NCI-H146 (cell line): ENCODE data around the gene ZBTB12.

Source experiments
- DNase-seq: peaks from one replicate; lab custom pipeline; 2025; lab: John Stamatoyannopoulos, UW

The ZBTB12 gene

DNA sequence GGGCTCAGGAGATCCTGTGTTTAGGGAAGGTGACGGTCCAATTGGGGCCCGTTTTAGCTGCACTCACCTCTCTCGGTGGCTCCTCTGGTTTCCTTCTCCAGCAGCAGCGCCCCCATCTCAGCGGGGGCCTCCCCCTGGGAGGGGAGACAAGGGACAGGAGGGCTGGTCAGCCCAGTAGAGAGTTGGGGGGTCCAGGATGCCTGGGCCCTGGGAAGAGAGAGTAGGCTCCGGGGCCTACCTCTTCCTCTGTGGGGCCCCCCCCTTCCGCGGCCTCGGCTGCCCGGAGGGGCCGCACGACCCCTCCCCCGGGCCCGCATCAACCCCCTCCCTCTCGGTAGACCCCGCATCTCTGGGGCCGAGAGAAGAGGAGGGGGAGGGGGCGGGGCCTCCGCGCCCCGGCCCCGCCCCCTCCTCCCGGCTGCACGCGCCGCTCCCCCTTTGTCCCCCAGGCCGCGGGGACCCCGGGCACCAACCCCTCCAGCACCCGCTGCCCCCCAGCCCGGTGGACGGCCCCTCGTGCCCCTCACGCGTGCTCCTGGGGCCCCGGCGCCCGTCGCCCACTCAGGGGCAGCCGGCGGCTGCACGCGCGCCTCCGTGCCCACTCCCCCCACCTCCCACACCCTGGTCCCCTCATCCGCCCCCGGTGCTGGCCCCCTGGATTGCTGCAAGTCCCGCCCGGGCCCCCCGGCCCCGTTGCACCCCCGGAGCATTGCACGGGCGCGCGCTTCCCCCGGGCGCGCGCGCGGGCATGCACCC is 4.9 kb downstream of the ZBTB12 start:
- DNase-seq = no peak

DNA sequence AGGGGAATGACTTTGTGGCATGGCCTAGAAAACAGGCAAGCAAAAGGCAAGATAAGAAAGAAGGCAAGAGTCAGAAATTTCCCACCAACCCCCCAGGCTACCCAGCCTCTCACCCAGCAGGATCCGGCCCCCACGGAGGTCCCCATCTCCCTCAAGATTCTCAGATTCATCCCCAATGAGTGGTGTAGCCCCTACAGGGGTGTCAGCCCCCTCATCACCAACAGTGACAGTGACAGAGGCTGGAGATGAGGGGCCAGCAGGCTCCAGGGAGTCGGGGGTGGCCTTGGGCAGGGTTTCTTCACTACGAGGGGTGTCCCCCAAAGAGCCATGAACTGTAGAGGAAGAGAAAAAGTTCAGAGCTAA is 5.4 kb downstream of the ZBTB12 start:
- no peak for DNase-seq

DNA sequence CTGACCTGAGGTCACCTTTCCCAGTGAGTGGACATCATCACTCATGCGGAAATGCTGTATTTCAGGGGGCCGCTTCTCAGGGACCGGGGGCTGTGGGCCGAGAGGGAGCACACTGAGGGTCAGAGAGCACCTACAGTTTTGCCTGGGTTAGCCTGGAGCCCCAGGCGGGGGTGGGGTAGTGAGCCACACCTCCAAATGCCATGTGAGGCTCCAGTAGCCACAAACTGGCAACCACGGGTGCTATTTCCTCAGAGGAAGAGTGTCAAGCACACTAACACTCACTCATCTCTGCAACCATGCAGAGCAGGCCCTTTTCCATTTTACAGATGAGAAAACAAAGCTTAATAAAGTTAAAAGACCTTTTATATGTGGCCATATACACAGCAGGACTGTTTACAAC is 9.1 kb downstream of the ZBTB12 start:
- no peak for DNase-seq

DNA sequence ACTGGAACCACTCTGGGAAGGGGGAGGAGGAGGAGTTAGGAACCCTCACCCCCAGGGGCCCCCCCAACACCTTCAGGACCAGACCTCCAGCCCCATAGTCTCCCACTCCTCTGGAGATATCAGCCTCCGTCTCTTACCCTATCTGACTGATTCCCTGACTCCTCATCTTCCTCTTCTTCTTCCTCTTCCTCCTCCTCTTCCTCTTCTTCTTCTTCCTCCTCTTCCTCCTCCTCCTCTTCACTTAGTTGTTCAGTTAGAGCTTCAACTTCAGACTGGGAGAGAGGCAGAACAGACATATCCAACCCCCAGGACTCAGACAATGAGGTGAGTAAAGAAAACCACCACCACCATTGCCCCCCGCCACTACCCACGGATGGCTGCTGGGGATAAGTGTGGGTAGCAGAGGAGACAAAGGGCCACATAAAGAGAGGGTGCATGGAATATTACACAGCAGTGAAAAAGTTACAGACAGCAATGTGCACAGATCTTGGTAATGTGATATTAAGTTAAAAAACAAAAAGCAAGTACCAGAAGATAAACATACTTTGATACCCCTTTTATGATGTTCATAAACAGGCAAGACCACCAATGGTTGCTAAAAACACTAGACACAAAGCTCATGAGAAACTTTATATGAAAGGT is 12.4 kb downstream of the ZBTB12 start:
- DNase-seq = no peak

DNA sequence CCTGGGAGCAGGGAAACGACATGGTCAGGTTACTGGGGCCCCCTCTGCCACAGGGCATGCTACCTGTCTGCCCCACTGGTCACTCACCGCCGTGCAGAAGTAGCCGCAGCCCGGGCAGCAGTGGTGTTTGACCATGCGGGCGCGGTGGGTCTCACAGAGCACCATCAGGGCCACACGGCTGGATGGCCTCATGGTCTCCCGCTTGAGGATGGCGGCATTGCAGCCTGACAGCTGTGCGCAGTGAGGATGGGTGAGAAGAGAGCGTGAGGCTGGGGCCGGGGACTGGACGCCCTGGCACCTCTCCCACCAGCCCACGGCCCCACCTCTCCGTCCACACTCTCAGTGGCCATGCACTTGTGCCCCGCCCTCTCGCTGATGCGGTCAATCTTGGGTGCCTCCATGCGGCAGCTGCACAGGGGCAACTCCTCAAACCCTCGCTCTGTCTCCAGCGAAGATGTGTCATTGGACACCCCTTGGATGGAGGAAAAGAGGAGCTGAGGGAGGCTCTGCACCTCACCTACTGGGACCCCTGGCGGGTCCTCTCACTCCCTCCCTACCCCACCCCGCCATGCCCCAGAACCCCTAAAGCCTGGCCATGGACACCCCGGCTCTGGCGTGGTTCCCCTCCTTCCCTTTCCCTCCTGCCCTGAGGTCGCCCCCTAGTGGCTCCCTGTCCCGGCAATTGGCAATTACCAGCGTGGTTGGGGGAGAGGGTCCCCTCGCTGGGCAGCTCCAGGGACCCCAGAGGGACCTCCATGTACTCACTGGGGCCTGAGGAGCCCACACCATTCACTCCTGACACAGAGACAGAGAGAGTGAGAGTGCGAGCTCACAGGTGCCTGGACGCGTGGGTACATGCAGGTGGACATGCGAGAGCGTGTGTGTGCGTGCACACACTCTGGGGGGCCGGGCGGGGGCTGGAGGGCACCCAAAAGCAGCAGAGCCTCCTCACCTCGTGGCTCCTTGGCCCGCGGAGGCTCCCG is 13.3 kb downstream of the ZBTB12 start:
- DNase-seq = no peak

DNA sequence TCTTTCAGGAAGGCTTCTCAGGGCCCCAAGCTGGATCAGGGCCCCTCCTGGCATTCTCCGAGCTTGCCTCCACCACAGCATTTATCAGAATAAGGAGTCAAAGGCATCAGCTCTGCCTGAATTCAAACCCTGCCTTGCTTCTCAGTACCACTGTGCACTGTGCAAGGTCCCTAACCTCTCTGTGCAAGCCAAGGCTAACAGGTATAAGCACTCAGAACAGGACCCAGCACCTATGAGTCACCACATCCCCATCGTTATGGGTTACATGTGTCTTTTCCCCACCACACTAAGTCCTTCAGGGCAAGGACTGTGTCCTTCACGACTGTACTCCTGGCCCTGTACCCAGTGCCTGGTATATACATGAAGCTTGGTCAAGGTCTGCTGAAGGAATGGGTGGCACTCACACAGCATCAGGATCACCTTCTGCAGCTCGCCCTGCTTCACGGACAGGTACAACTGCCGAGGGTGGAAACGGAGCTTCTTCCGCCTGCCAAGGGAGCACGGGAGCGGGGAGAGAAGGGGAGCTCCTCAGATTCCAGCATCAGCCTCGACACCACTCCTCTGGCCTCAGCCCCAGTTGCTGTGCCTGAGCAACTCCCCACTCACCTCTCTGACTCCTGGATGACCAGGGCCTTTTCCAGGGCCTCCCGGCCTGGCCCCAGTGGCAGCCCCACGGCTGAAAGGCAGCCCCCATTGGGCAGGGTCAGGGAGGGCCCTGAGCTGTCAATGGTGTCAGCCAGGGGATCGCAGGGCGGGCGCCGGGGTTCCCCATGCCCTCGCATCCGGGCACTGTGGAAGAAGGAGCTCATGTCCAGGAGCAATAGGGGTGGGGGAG is 14.5 kb downstream of the ZBTB12 start:
- no peak for DNase-seq

DNA sequence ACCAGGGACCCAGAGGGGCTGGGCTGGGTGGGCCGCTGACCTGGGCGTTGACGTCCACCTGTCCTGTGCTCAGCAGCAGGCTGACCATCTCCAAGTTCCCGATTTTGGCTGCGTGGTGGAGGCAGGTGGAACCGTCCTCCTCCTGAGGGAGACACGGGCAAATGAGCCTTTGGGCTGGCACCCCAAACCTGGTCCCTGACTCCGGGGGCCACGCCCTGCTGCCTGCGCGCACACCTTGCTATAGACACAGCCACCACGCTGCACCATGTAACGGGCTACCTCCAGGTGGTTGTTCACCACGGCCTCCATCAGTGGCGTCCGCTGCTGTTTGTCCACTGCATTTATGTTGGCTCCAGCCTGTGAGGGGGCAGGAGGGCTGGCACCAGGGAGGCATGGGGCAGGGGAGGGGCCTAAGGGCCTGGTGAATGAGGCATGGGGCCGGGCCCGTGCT is 15.3 kb downstream of the ZBTB12 start:
- DNase-seq = no peak

DNA sequence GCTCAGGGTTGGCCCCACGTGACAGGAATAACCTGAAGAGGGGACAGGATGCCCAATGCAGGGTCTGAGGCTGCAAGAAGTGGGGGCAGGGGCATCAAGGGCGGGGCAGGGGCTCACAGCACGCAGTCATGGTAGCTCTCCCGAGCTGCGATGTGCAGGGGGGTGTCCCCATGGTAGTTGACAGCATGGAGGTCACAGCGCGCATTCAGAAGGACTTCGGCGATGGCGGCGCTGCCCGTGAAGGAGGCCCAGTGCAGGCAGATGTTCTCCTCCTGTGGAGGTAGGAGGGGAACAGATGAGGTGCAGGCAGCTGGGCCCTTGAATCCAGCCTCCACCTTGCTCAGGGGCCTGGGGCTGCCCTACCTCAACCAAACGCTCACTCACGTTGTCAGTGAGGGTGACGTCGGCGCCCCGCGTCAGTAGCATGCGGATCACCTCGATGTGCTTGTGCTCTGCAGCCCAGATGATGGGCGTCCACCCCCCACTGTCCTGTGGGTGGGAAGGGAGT is 17.3 kb downstream of the ZBTB12 start:
- no peak for DNase-seq

DNA sequence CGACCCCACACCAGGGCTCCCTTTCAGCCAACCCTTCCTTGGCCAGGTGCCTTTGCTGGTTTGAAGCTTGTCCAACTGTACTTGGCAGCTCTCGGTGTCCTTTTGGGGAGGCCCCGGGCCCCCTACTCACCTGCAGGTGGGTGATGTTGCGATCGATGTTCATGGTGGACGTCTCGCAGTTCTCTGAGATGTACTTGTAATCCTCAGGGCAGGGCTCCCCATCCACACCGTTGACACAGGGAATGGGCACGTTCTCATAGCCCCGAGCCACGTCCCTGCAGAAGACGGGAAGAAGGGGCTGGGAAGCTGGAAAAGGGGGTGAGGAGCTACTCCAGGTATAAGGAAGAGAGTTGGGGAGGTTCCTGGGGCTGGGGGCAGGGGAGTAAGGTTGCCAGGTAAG is 18.2 kb downstream of the ZBTB12 start:
- no peak for DNase-seq

DNA sequence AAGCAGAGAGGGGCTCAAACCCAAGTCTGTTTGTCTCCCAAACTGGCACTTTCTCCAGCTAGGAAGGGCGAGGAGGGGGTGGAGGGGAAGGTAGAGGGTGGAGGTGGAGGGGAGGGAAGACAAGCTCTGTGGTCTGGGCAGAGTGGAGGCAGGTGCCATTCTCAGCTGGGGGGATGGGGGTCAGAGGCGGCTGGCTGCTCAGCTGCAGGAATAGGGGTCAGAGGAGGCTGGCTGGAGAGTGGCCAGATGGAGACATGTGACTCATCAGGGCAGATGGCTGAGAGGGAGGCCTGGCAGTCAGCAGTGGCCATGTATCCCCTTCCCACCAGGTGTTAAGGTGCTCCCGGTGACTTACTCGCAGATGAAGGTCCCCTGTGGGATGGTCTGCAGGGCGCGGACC is 19.5 kb downstream of the ZBTB12 start:
- DNase-seq = no peak

DNA sequence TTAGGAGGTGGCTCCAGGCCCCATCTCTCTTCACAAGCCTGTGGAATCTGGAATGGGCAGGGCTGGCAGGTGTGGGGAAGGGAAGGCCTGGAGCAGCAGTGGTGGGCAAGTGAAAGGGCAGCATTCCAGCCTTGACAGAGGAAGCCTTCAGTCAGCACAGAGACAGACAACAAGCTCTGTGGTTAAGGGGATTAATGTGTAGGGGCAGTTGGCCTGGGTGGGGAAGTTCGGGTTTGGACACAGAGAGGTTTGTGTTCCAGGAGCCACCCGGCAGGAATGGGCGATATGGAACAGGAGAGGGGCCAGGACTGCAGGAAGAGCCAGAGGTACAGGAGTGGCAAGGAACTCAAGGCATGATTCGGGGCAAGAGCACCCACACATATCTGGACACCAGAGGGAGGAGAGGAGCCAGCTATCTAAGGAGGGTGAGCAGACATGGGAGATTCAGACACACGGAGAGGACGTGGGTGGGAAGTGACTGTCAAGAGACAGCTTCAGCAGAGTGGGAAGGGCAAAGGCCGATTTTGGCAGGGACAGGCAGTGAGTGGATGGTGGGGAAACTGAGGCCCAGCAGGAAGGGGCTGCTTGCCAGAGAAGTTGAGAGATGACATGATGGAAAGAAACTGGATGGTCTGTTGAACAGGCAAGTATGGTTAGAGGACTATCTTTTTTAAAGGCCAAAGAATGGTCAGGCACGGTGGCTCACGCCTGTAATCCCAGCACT is 20.6 kb downstream of the ZBTB12 start:
- no peak for DNase-seq

DNA sequence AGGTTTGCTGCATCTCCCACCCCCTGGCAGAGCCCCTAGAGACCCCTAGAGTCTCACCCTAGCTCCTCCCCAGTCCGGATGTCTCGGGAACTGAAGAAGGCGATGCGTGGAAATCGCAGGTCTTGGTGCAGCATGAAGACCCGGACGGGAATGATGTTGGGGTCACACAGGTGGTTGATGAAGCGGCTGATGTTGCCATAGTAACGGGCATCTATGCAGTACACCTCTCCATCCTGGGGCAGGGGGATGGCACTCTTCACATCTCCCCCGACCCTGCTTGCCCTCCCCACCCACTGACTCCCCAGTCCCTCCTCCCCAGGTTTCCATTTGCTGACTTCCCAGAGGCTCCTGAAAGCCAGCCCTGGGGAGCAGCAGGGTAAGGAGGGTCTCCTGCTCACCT is 21.3 kb downstream of the ZBTB12 start:
- no peak for DNase-seq

DNA sequence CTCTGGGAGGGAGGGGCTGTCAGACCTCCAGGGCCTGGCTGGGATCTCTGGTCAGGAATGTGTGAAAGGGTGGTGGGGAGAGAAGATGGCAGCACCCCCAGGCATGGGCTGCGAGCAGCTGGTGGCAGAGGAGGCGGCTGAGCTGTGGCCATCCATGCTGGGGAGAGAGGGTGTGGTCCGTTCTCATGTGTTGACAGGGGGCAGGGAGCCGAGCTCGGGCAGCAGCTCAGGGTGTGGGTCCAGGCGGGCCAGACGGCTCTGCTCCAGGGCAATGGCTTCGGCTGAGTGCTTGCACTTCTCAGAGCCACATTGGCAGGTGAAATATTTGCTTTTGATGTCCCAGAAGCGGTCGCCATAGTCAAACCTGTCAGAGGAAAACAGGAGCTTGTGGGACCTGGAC is 22.0 kb downstream of the ZBTB12 start:
- no peak for DNase-seq

DNA sequence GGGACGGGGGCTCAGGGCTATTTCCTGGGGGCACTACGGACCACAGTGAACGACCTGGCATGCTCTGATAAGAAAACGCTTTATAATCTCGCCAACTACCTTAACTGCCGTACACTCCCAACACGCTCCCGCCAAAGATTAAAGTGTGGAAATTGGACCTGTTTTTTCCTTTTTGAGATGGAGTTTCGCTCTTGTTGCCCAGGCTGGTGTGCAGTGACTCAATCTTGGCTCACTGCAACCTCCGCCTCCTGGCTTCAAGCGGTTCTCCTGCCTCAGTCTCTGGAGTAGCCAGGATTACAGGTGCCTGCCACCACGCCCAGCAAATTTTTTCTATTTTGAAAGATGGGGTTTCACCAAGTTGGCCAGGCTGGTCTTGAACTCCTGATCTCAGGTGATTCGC is 22.7 kb downstream of the ZBTB12 start:
- no peak for DNase-seq

DNA sequence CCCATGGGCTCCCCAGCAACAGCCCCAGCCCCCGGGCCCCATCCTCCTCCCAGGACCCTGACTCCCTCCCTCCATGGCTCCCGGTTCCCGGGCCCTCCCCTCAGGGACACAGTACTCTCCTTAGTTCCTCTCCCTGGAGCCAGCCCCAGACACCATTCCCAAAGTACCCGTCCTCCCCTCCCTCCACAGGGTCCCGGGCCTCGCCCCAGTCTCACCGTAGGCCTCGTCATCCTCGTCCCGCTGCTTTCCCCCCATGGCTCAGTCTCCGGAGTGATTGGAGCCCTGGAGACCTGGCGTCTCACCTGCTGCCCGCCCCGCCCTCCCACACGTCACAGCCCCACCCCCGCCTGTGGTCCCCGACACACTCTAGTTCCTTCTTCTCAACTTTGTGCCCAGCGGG is 23.2 kb downstream of the ZBTB12 start, which contains the start of gene SLC44A4:
TSS of gene SLC44A4 (minus strand) at position 272 of the 400 bp plus-strand sequence. CDS start at position 255, 17 bp downstream.
- DNase-seq = no peak

DNA sequence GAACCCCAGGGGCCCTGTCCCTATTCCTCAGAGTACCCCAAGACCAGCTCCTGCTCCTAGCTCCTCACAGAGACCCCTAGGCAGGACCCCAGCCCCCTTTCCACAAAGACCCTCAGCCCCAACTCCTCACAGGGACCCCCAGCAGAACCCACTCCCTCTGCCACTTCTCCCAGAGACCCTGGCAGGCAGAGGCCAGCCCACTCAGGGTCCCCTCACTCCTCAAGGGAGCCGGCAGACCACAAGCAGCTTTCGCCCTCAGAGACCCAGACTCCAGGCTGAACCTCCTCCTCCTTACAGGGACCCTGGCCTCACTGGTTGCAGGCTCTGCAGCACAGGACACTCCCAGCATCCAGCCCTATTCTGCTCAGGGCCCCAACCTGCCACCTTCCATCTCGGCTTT is 23.7 kb downstream of the ZBTB12 start:
- no peak for DNase-seq

DNA sequence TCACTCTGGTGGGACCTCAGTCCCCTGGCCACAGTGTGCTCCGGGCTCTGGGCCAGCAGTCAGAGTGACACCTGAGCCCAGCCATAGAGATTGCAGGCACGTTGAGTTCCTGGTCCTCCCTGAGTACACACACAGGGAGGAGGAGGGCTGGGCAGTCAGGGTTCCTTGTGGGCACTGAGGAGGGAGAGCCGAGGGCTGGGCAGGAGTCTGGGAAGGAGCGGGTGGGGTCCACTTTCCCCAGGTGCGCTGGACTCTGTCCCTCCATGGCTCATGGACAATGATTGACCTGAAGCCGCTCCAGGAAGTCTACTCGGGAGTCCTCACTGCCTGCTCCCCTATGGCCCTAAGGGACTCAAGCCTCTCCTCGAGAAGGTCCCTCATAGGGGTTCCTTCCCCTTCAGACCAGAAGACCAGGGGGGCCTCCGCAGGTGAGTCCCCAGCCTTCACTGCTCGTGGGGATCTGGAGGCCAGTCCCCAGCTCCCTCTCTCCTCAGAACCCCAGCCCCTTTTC is 24.2 kb downstream of the ZBTB12 start:
- DNase-seq = no peak

DNA sequence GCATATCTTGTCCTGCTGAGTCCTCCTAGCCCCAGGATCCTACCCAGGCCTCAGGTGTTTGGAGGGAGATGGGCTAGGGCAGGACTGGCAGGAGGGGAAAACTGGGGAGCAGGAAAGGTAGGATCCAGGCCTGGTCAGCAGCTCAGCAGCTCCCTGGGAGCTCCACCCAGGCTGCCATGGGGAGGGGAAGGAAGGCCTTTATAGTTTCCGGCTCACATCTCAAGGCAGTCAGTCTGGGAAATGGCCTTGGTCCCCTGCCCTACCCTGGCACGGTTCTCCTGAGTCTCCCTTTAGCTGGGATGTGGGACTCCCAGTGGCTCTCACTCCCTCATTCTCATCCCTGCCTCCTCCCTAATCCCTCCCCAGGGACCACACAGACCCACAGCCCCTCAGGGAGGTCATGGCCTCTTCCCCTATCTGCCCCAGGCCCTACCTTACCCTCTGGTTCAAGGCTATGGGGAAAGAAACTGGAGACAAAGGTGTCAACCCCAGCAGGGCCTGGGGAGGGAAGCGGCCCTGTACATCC is 24.7 kb downstream of the ZBTB12 start:
- DNase-seq = no peak

DNA sequence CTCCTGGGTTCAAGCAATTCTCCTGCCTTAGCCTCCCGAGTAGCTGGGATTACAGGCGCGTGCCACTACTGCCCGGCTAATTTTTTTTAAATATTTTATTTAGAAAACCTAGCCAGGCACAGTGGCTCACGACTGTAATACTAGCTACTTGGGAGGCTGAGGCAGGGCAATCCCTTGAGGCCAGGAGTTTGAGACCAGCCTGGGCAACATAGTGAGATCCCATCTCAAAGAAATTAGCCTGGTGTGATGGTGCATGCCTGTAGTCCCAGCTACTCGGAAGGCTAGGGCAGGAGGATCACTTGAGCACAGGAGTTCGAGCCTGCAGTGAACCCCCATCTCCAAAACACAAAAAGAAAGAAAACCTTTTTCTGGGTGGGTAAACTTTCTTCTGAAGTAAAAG is 25.5 kb downstream of the ZBTB12 start:
- no peak for DNase-seq

DNA sequence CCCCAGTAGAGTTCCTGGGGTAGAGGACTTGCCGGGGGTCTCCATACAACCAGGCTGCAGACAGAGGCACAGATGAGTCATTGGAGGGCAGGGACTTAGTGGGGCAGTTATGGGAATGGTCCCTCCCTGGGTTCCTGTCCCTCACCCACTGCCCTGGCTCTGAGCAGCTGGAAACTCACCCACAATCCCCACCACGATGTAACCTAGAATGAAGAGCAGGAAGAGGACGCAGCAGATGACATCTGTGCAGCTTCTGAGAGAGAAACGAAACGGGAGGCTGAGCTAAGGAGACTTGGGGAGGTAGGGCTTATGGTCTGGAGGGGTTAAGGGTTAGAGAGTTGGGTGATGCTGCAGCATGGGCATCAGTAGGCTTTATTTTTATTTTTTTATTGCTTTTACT is 26.0 kb downstream of the ZBTB12 start:
- no peak for DNase-seq
